Stimulated activated CD4-positive, alpha-beta T cell treated with anti-CD3 and anti-CD28 coated beads, Interleukin-4, amount 100 ng/mL, for 1 hour (primary cell): ENCODE results near the gene PLP1.
"Not testable (repeated sequence)": the region's sequence is repeated elsewhere in the genome, so short reads cannot be mapped to it uniquely, and the experiment has no call there.

Experiments used
- DNase-seq: peaks from one replicate; pipeline ENCODE4 v3.0.0-alpha.2; 2020

The PLP1 gene

GRCh38 chrX:103781706-103782105 lies 5.1 kb downstream of the PLP1 start:
- DNase-seq: no peak

GRCh38 chrX:103782640-103783039 lies 6.0 kb downstream of the PLP1 start:
- DNase-seq: no peak

DNA sequence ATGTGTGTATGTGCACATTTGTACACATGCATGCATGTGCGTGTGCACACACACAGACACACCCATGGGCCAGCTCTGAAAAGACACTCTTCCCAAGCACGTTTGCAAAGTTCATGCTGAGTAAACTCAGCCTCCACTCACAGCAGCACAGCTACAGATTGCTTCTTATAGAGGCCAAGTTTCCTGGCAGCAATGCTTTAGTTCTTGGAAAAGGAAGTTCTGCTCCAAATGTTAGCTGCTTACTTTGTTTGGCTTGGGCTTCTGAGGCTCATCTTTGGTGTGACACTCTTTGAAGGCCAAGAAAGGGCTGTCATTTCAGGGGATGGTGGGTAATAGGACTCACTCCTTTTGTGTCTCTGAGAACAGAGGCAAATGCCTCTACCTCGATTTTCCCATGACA lies 6.6 kb downstream of the PLP1 start:
- DNase-seq: no peak

DNA sequence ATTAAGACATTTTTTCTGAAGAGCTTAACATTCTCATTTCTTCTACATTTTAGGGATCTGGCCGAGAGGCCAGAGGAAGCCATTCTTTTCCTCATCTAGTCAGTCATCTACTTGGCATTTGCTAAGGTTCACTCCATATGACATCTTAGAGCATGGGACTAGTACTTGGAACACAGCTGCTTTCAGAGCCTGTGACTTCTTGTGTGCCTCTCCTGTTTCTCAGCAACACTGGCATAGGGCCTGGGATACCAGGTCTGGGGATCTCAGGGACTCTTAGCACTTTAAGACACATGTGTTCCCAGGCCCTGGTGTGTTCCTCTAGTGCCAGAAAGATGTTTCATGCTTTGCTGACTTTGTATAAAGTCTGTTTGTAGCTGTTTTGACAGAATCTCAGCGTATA lies 7.3 kb downstream of the PLP1 start:
- no peak for DNase-seq

- no peak for DNase-seq
Observed at GRCh38 chrX:103789004-103789403, 12.4 kb downstream of the PLP1 start.

- DNase-seq: no peak
Observed at GRCh38 chrX:103791228-103791627, 14.6 kb downstream of the PLP1 start.

DNA sequence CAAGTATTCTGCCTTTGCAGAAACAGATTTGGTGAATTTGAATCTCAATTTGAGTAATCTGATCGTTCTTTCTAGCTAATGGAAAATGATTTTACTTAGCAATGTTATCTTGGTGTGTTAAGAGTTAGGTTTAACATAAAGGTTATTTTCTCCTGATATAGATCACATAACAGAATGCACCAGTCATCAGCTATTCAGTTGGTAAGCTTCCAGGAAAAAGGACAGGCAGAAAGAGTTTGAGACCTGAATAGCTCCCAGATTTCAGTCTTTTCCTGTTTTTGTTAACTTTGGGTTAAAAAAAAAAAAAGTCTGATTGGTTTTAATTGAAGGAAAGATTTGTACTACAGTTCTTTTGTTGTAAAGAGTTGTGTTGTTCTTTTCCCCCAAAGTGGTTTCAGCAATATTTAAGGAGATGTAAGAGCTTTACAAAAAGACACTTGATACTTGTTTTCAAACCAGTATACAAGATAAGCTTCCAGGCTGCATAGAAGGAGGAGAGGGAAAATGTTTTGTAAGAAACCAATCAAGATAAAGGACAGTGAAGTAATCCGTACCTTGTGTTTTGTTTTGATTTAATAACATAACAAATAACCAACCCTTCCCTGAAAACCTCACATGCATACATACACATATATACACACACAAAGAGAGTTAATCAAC lies 15.3 kb downstream of the PLP1 start:
- no peak for DNase-seq

DNA sequence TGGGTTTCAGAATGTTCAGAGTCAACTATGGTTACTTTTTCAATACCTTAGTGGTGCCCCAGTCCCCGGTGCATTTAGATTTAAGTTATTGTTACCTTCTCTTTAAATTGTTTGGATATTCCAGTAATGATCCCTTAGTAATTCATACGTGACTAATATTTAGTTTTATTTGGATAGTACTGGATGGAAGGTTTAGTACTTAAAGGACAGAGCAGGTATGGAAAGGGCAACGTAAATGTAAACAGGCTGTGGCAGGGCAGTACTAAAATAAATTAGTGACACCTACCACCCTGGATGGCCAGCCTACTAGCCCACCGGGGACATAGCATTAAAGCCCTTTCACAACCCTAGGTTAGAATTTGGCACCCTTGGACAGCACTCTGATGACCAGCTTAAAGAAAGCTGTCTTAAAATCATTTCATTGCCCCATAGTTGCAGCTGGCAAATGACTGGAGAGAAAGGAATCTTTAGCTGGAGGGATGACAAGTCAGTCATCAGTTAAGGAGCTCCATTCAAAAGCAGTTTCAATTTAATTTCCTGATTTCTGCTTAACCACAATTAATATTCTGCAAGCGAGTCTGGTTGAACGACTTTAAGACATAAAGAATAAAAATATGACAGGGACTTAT lies 16.4 kb downstream of the PLP1 start:
- DNase-seq: no peak

DNA sequence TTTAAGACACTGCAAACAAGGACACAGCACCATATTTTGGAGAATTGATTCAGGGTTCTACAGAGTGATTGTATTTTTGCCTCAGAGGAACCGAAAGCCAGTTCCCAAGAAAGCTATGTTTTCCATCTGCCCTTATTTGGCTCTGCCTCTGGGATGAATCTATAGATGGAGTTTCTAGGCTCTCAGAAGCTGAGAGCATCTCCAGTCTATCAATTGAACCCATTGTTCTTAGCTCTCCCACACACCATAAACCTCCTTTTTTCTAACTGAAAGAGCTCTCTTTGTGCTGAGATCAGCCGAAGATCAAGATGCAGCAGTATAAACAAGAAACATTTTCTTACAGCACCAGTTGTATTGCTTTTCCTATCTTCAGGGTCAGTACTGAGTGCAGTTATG lies 16.9 kb downstream of the PLP1 start:
- no peak for DNase-seq

DNA sequence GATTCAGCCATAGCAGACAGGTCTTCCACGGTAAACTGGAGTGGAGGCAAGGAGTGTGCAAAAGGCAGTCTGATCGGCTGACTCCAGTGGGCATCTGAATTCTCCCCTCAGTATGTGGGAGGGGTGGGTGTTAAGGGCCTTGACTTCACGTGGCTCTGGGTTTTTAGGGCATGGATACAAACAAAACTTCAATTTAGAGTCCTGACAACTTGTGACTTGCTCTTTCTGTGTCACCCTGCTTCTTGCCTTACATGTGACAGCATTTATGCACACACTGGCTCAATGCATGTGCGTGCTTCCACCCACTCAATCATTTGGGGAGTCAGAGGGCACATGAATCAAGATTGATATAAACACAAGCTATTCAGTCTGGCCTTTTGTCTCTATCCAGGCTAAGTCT lies 17.5 kb downstream of the PLP1 start:
- no peak for DNase-seq

DNA sequence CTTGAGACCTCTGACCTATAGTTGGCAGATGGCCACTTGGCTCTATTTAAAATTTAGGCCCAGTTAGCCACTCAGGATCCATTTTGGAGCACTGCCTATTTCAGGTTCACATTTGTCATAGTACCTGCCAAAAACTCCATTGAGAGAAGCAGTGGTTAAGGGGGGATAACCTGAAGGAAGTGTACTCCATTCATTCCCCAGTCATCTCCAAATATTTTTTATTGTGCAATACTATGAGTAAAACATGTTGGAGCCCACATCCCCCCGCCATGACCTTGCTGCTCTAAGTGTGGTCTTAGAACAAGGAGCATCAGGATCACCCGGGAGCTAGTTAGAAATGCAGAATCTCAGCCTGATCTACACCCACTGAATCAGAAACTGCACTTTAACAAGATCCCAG lies 21.1 kb downstream of the PLP1 start:
- DNase-seq: no peak

- no peak for DNase-seq
Observed at GRCh38 chrX:103800318-103800717, 23.7 kb downstream of the PLP1 start.

GRCh38 chrX:103805860-103806259 lies 29.2 kb downstream of the PLP1 start:
- DNase-seq: no peak

- DNase-seq: no peak
Observed at GRCh38 chrX:103806862-103807474, 30.3 kb downstream of the PLP1 start.

DNA sequence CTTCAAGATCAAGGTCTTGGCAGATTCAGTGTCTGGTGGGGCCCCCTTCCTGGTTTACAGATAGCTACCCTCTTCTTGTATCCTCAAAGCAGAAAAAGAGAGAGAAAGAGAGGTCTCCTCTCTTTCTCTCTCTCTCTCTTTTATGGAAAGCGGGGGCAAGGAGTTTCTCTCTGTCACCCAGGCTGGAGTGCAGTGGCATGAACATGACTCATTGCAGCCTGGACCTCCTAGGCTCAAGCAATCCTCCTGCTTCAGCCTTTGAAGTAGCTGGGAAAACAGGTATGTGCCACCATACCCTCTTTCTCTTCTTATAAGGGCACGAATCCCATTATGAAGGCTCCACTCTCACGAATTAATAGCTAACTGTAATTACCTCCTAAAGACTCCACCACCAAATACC lies 35.2 kb downstream of the PLP1 start:
- no peak for DNase-seq

DNA sequence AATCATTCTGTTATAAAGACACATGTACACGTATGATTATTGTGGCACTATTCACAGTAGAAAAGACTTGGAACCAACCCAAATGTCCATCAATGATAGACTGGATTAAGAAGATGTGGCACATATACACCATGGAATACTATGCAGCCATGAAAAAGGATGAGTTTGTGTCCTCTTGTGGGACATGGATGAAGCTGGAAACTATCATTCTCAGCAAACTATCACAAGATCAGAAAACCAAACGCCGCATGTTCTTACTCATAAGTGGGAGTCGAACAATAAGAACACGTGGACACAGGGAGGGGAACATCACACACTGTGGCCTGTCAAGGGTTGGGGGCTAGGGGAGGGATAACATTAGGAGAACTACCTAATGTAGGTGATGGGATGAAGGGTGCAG lies 40.5 kb downstream of the PLP1 start:
- DNase-seq: not testable (repeated sequence)

- DNase-seq: no peak
Observed at GRCh38 chrX:103817502-103817901, 40.9 kb downstream of the PLP1 start.

GRCh38 chrX:103818842-103819619 lies 42.4 kb downstream of the PLP1 start:
- DNase-seq: no peak

- not testable (repeated sequence) for DNase-seq
Observed at GRCh38 chrX:103820802-103821201, 44.2 kb downstream of the PLP1 start.

DNA sequence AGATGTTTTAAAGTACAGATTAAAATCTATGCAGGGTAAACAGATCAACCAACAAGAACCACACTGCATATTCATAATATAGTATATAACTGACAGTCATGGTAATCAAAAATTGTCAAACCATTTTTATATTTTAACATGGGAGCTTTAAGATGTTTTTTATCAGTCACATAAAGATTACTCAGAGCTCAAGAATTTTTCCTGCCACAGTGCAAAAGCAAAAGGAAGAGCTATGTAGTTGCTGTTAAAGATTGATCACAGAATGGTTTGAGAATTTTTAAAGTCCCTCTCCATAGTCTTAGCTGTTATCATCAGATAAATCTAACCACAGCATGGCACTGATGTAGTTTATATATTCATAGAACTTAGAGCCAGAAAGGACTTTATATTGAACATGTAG lies 47.0 kb downstream of the PLP1 start:
- DNase-seq: no peak

- no peak for DNase-seq
Observed at GRCh38 chrX:103825881-103826280, 49.2 kb downstream of the PLP1 start.

DNA sequence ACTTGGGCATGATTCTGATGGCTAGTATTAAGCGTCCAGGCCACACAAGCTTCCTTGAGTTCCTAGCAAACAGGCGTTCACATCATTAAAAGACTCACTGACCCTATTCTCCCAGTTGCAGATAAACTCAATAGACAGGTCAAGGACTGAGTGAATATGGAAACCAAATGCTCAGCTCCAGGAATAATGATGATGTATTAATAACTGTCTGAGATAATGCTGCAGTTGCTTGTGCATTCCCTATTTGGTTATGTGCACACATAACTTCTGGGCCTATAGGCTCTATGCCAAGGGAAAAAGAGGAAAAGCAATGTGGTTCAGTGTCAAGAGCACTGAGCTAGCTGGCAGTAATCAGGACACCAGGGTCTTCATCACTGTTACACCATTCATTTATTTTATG lies 51.9 kb downstream of the PLP1 start:
- DNase-seq: no peak

DNA sequence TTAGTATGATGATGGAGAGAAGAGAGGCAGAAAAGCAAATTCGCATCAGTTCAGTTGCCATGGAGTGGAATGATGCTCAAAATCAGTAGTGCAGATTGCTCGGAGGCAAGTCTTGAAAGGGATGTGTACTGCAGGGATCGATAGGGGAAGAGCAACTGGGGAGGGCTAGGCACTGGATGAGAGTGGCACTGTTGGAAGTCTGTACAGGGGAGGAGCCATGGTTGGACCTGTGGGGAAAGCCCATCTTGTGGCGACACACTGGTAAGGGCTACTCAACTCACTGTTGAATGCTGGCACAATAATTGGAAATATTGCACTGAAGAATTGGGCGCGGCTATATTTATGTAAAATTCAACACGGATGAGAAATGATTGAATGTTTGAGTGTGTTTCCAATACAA lies 54.2 kb downstream of the PLP1 start:
- DNase-seq: no peak

DNA sequence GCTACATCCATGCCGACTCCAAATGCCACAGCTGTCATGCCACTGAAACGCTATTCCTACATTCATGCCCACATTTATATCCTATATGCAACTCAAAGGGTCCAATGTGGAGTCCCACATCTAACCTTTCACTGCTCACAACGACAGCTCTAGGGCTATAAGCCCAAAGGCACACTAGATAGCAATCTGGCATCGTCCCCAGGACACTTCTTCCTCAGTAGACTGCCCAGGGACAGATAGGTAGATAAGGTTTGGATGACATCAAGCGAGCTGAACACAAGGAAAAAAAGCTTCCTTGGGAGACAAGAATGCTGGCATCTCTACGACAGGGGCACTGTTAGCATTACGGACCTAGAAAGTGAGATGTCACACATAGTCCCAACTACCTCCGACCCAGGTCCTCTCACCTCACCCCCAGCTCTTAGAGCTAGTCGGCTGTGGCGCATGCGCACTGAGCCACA lies 54.7 kb downstream of the PLP1 start:
- DNase-seq: peak; percentile 65
